Measurements from ENCODE around the gene SMCO3. TPM values are rescaled to one million over a fixed set of nuclear protein-coding genes. Genes with fewer than 3 reads are reported as not detected.

Gene SMCO3
- total RNA-seq: under 1 TPM in 1 of 4 donors, not detected in 3; 0.12 TPM

- no peaks in the 10 kb centered on the region for H3K27me3 ChIP-seq
- in situ Hi-C loops (cut with MboI; ENCODE audit: low sequenced_read_pairs in 4 of 4): no loop called here
- H3K36me3 ChIP-seq: no peaks in the 10 kb centered on the region
- H3K4me3 ChIP-seq: no peak within 1 kb of the TSS
- intact Hi-C loops (cut with DNase I; ENCODE audit: low total_unique reads): no loop called here
- no peak for TF ChIP-seq CTCF (IDR thresholded peaks at IDR 0.05 in 4 of 5, conservative IDR thresholded peaks at IDR 0.05 in 1 of 5)
- no peak for TF ChIP-seq POLR2A (IDR thresholded peaks at IDR 0.05)
- no peaks in the 10 kb centered on the region for H3K9me3 ChIP-seq
- DNase-seq (no peak), ATAC-seq (no peak)
- no peaks in the 10 kb centered on the region for H3K4me1 ChIP-seq
- no peak within 1 kb of the TSS for H3K27ac ChIP-seq
Measured at GRCh38 chr12:14814014-14814413, at the start of gene SMCO3. TSS of gene SMCO3 (minus strand) at chr12:14814182. CDS start at chr12:14806680, 7,502 bp downstream.

GRCh38 chr12:14860490-14860889 is 46.5 kb upstream of the SMCO3 start:
- no peak overlapping the region for H3K27ac ChIP-seq
- intact Hi-C loops (cut with DNase I; ENCODE audit: low total_unique reads): no loop called here
- no peak for TF ChIP-seq CTCF (IDR thresholded peaks at IDR 0.05 in 4 of 5, conservative IDR thresholded peaks at IDR 0.05 in 1 of 5)
- no peaks in the 10 kb centered on the region for H3K27me3 ChIP-seq
- DNase-seq: no peak
- no peak for ATAC-seq
- no peaks in the 10 kb centered on the region for H3K36me3 ChIP-seq
- no peaks in the 10 kb centered on the region for H3K9me3 ChIP-seq
- H3K4me3 ChIP-seq: no peak overlapping the region
- in situ Hi-C loops (cut with MboI; ENCODE audit: low sequenced_read_pairs in 4 of 4): no loop called here
- no peaks in the 10 kb centered on the region for H3K4me1 ChIP-seq

- no peak for TF ChIP-seq POLR2A (IDR thresholded peaks at IDR 0.05)
- TF ChIP-seq CTCF (IDR thresholded peaks at IDR 0.05 in 4 of 5, conservative IDR thresholded peaks at IDR 0.05 in 1 of 5): no peak
- in situ Hi-C loops (cut with MboI; ENCODE audit: low sequenced_read_pairs in 4 of 4) (no loop called here), intact Hi-C loops (cut with DNase I; ENCODE audit: low total_unique reads) (no loop called here)
- Histone ChIP-seq H3K9me3 (no peaks in the 10 kb centered on the region), H3K4me1 (peaks cover 0 to 7% of the 10 kb centered on the region in 2 donors), H3K27me3 (no peaks in the 10 kb centered on the region), H3K27ac (no peak overlapping the region), H3K4me3 (no peak overlapping the region), H3K36me3 (no peaks in the 10 kb centered on the region)
- ATAC-seq (no peak), DNase-seq (no peak)
Measured at GRCh38 chr12:14858513-14858912, 44.5 kb upstream of the SMCO3 start.

- no peak overlapping the region for H3K4me3 ChIP-seq
- no peaks in the 10 kb centered on the region for H3K9me3 ChIP-seq
- intact Hi-C loops (cut with DNase I; ENCODE audit: low total_unique reads): no loop called here
- in situ Hi-C loops (cut with MboI; ENCODE audit: low sequenced_read_pairs in 4 of 4): no loop called here
- H3K4me1 ChIP-seq: peaks cover 0 to 7% of the 10 kb centered on the region in 2 donors
- H3K36me3 ChIP-seq: no peaks in the 10 kb centered on the region
- TF ChIP-seq POLR2A (IDR thresholded peaks at IDR 0.05) (no peak), CTCF (IDR thresholded peaks at IDR 0.05 in 4 of 5, conservative IDR thresholded peaks at IDR 0.05 in 1 of 5) (no peak)
- ATAC-seq (no peak), DNase-seq (no peak)
- H3K27ac ChIP-seq: no peak overlapping the region
- no peaks in the 10 kb centered on the region for H3K27me3 ChIP-seq
Measured at GRCh38 chr12:14854586-14855183, 40.7 kb upstream of the SMCO3 start.

- H3K27ac ChIP-seq: no peak overlapping the region
- H3K27me3 ChIP-seq: no peaks in the 10 kb centered on the region
- ATAC-seq: no peak
- H3K36me3 ChIP-seq: no peaks in the 10 kb centered on the region
- intact Hi-C loops (cut with DNase I; ENCODE audit: low total_unique reads) (no loop called here), in situ Hi-C loops (cut with MboI; ENCODE audit: low sequenced_read_pairs in 4 of 4) (no loop called here)
- H3K4me3 ChIP-seq: no peak overlapping the region
- no peak for DNase-seq
- peaks cover 0 to 7% of the 10 kb centered on the region in 2 donors for H3K4me1 ChIP-seq
- no peaks in the 10 kb centered on the region for H3K9me3 ChIP-seq
- no peak for TF ChIP-seq POLR2A (IDR thresholded peaks at IDR 0.05)
- TF ChIP-seq CTCF (IDR thresholded peaks at IDR 0.05 in 4 of 5, conservative IDR thresholded peaks at IDR 0.05 in 1 of 5): no peak
Measured at GRCh38 chr12:14853961-14854360, 40.0 kb upstream of the SMCO3 start.

Measured in gastrocnemius medialis (tissue), 4 donors.